PC-9 (cell line): ENCODE data around the gene GALNT10. TPM values are rescaled to one million over a fixed set of nuclear protein-coding genes. Genes with fewer than 3 reads are reported as not detected.

ENCODE experiments used
- BruUV-seq: library from RNA; stranded (reverse); fragments of 400-500 nt; replicated peaks from 2 replicates; lab custom pipeline; 2021; lab: Mats Ljungman, UMichigan
- CTCF ChIA-PET: fragments of 300-600 bp; sonication (Branson Sonifier 250); formaldehyde crosslinking; loops from one replicate; lab custom pipeline; 2022; ENCODE audit warnings: antibody characterized with exemption; lab: Charles Lee
- POLR2A ChIA-PET: fragments of 300-600 bp; sonication (Branson Sonifier 250); formaldehyde crosslinking; loops from one replicate; lab custom pipeline; 2022; ENCODE audit warnings: antibody characterized with exemption; ENCODE audit not compliant: unreplicated experiment; lab: Charles Lee
- DNase-seq, 2 experiments: peaks; one replicate each; pipeline versions ENCODE4 v3.0.0 to v3.0.0-alpha.2; 2015 to 2022; ENCODE audit warnings: mixed read lengths in 1 of 2
- H2AFZ ChIP-seq: fragments of 200-600 bp; sonication (generic); 2 replicates; pipeline ENCODE4 v1.8.1; 2017; ENCODE audit warnings: antibody characterized with exemption
- H3F3A ChIP-seq: fragments of 200-600 bp; sonication (generic); 2 replicates; pipeline ENCODE4 v1.8.1; 2017; ENCODE audit warnings: antibody characterized with exemption, mild to moderate bottlenecking, low read depth; ENCODE audit not compliant: insufficient read depth
- H3K27ac ChIP-seq: fragments of 200-600 bp; sonication (generic); 2 replicates; pipeline ENCODE4 v1.6.1; 2016; ENCODE audit warnings: mixed run types
- H3K27me3 ChIP-seq: fragments of 200-600 bp; sonication (generic); 2 replicates; pipeline ENCODE4 v1.6.1; 2016; ENCODE audit warnings: low read depth, mixed run types; ENCODE audit not compliant: insufficient read depth
- H3K36me3 ChIP-seq: fragments of 200-600 bp; sonication (generic); 2 replicates; pipeline ENCODE4 v1.6.1; 2016; ENCODE audit warnings: low read depth, mixed run types
- H3K4me1 ChIP-seq: fragments of 200-600 bp; sonication (generic); replicated peaks from 2 replicates; pipeline ENCODE4 v1.6.1; 2016; ENCODE audit warnings: mixed run types; ENCODE audit not compliant: insufficient read depth
- H3K4me2 ChIP-seq: fragments of 200-600 bp; sonication (generic); 2 replicates; pipeline ENCODE4 v1.6.1; 2017; ENCODE audit warnings: mixed run types
- H3K4me3 ChIP-seq: fragments of 200-600 bp; sonication (generic); 2 replicates; pipeline ENCODE4 v1.6.1; 2016; ENCODE audit warnings: mixed run types
- H3K79me2 ChIP-seq: fragments of 200-600 bp; sonication (generic); 2 replicates; pipeline ENCODE4 v1.6.1; 2017; ENCODE audit warnings: low read depth, mixed run types
- H3K9me2 ChIP-seq: fragments of 200-600 bp; sonication (generic); 2 replicates; pipeline ENCODE4 v1.8.1; 2017; ENCODE audit warnings: mild to moderate bottlenecking; ENCODE audit not compliant: insufficient read depth
- H3K9me3 ChIP-seq: fragments of 200-600 bp; sonication (generic); 2 replicates; pipeline ENCODE4 v1.8.1; 2016; ENCODE audit warnings: low read depth; ENCODE audit not compliant: insufficient read depth
- H4K20me1 ChIP-seq: fragments of 200-600 bp; sonication (generic); 2 replicates; pipeline ENCODE4 v1.8.1; 2017; ENCODE audit not compliant: insufficient read depth
- EZH2 ChIP-seq: fragments of 200-600 bp; sonication (generic); IDR thresholded peaks from 2 replicates; pipeline ENCODE4 v1.8.0; 2017; ENCODE audit warnings: antibody characterized with exemption, low read depth
- intact Hi-C: fragments of 100-400 bp; cut with micrococcal nuclease; formaldehyde crosslinking; loops from one replicate; pipeline ENCODE4 v1.10.0; 2022; ENCODE audit not compliant: unreplicated experiment
- total RNA-seq: library from RNA; stranded (reverse); gene quantifications from 2 replicates; pipeline ENCODE4 v1.2.3, GENCODE V29; 2021
- TF ChIP-seq, protein P1 (sequence below): fragments of 200-600 bp; sonication (generic); conservative IDR thresholded peaks from 2 replicates; pipeline ENCODE4 v1.6.1; 2017; ENCODE audit warnings: mixed run types, antibody characterized with exemption, mild to moderate bottlenecking, moderate library complexity

GALNT10 gene
- total RNA-seq, 1 experiment from 2014 or later, result 101 TPM

DNA sequence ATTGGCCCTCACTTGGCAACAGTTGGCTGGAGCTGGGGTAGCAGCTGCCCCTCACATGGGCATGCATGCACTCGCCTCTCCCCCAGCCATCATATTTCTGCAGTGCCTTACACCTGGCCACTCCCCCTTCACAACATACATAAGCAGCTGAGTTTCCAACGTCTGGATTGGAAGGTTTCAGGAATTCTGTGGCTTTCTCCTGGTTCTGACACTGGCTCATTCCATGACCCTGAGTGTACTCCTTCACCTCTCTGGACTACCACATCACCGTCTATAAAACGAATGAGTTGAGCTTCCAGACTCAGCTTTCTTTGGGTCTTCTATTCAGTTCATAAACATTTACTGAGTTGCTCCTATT lies 84.3 kb downstream of the GALNT10 start:
- Histone ChIP-seq H3K4me3 (no peak overlapping the region), H3K79me2 (no peaks in the 10 kb centered on the region; the same call in 1 of the 2 replicates), H3K4me1 (peaks cover 20% of the 10 kb centered on the region; the same call in 1 of the 2 replicates), H2AFZ (no peak overlapping the region), H3K9me2 (no peaks in the 10 kb centered on the region), H3F3A (peaks cover 4% of the 10 kb centered on the region; the same call in 1 of the 2 replicates), H3K4me2 (no peak overlapping the region), H4K20me1 (no peaks in the 10 kb centered on the region), H3K9me3 (no peaks in the 10 kb centered on the region), H3K36me3 (no peaks in the 10 kb centered on the region; the same call in 1 of the 2 replicates), H3K27me3 (no peaks in the 10 kb centered on the region), H3K27ac (no peak overlapping the region)
- intact Hi-C loops, result no loop called here
- CTCF ChIA-PET, result no interaction called here
- no peak for DNase-seq
- POLR2A ChIA-PET, result no interaction called here
- TF ChIP-seq, protein P1, sequence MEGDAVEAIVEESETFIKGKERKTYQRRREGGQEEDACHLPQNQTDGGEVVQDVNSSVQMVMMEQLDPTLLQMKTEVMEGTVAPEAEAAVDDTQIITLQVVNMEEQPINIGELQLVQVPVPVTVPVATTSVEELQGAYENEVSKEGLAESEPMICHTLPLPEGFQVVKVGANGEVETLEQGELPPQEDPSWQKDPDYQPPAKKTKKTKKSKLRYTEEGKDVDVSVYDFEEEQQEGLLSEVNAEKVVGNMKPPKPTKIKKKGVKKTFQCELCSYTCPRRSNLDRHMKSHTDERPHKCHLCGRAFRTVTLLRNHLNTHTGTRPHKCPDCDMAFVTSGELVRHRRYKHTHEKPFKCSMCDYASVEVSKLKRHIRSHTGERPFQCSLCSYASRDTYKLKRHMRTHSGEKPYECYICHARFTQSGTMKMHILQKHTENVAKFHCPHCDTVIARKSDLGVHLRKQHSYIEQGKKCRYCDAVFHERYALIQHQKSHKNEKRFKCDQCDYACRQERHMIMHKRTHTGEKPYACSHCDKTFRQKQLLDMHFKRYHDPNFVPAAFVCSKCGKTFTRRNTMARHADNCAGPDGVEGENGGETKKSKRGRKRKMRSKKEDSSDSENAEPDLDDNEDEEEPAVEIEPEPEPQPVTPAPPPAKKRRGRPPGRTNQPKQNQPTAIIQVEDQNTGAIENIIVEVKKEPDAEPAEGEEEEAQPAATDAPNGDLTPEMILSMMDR, result no peak
- no peak for TF ChIP-seq EZH2
- no TSS peak for BruUV-seq

DNA sequence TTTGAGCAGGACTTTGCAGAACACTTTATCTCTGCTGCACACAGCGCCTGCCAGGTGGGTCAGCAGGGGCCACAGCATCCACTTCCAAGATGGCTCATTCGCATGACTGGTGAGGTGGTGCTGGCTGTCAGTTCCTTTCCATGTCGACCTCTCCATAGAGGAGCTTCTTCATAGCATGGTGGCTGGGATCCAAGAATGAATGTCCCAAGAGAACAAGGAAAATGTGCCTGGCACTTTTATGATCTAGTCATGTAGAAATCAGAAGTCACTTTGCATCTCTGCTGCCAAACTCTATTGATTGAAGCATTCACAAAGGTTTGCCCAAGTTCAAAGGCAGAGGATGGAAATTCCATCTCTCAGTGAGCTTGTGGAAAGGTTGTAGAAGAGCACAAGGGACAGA lies 85.0 kb downstream of the GALNT10 start:
- Histone ChIP-seq H3K79me2 (no peaks in the 10 kb centered on the region; the same call in 1 of the 2 replicates), H3K27me3 (no peaks in the 10 kb centered on the region), H2AFZ (no peak overlapping the region), H3F3A (peaks cover 4% of the 10 kb centered on the region; the same call in 1 of the 2 replicates), H3K9me2 (no peaks in the 10 kb centered on the region), H4K20me1 (no peaks in the 10 kb centered on the region), H3K4me2 (no peak overlapping the region), H3K36me3 (no peaks in the 10 kb centered on the region; the same call in 1 of the 2 replicates), H3K4me1 (peaks cover 20% of the 10 kb centered on the region; the same call in 1 of the 2 replicates), H3K9me3 (no peaks in the 10 kb centered on the region), H3K27ac (no peak overlapping the region), H3K4me3 (no peak overlapping the region)
- TF ChIP-seq, protein P1, result no peak
- TF ChIP-seq EZH2, result no peak
- BruUV-seq, result no TSS peak
- POLR2A ChIA-PET, result no interaction called here
- CTCF ChIA-PET, result no interaction called here
- no peak for DNase-seq
- intact Hi-C loops, result no loop called here

DNA sequence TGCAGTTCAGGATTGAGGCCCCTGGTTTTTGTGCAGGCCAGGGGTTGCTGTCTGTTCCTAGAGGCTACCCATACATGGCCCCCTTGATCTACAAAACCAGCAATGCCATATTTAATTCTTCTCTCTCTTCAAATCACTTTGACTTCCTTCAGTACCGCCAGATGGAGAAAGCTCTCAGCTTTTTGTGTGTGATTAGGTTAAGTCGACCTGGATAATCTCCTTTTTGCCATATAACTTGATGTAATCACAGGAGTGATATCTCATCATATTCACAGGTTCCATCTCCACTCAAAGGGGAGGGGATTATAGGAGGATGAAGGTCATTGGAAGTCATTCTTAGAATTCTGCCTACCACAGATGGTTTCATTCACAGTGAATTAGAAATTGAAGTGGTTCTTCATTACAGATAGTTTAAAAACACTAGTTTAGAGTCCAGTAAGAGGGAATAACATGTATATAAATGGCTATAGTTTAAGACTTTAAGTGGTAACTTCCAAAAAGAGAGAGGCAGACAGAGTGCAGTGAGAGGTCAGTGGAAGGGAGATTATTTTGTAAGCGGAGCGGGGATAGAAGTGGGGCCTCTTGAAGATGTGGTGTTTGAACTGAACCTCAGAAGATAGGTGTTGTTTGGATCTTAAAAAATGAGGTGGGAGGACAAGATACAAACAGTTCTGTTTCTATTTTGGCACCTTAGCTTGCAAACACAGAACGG lies 85.9 kb downstream of the GALNT10 start:
- CTCF ChIA-PET, result no interaction called here

More for the DNA sequence above, 85.9 kb downstream of the GALNT10 start:
- Histone ChIP-seq H3K4me1 (peaks cover 20% of the 10 kb centered on the region; the same call in 1 of the 2 replicates), H3K79me2 (no peaks in the 10 kb centered on the region; the same call in 1 of the 2 replicates), H3K36me3 (peaks cover 3% of the 10 kb centered on the region; the same call in 1 of the 2 replicates), H3K4me2 (no peak overlapping the region), H4K20me1 (no peaks in the 10 kb centered on the region), H3K4me3 (no peak overlapping the region), H3K27ac (no peak overlapping the region), H3K27me3 (no peaks in the 10 kb centered on the region), H3K9me3 (no peaks in the 10 kb centered on the region), H2AFZ (no peak overlapping the region), H3K9me2 (no peaks in the 10 kb centered on the region), H3F3A (peaks cover 4% of the 10 kb centered on the region; the same call in 1 of the 2 replicates)
- no TSS peak for BruUV-seq
- intact Hi-C loops, result no loop called here
- no peak for DNase-seq
- no peak for TF ChIP-seq EZH2
- TF ChIP-seq, protein P1, result no peak
- POLR2A ChIA-PET, result interaction anchor here (0.7 kb wide), 1 partner anchor 44 kb away, joined by 7 read pairs; no protein-coding TSS in a partner anchor
